Esophagus squamous epithelium (tissue), 5 donors: Measurements from ENCODE around the gene GPR183. TPM values are rescaled to one million over a fixed set of nuclear protein-coding genes. Genes with fewer than 3 reads are reported as not detected.
A peak's percentile ranks its signal among the peaks of the same experiment; 100 is the strongest.

ENCODE experiments used
- DNase-seq: peaks from one replicate; lab custom pipeline; 2025; lab: John Stamatoyannopoulos, UW
- H3K27ac ChIP-seq, 4 donors: fragments of 200-600 bp; sonication (generic); one replicate each; pipeline ENCODE4 v1.5.1; 2016 to 2019; ENCODE audit warnings: mild to moderate bottlenecking in 1 of 4
- H3K27me3 ChIP-seq, 4 donors: fragments of 200-600 bp; sonication (generic); 1 replicate in 3 of 4; 2 replicates in 1 of 4; pipeline versions ENCODE4 v1.5.1 to v1.6.0; 2017 to 2021; ENCODE audit warnings: antibody characterized with exemption in 1 of 4
- H3K36me3 ChIP-seq, 3 donors: fragments of 200-600 bp; sonication (generic); one replicate each; pipeline ENCODE4 v1.5.1; 2016 to 2019
- H3K4me1 ChIP-seq, 3 donors: fragments of 200-600 bp; sonication (generic); one replicate each; pipeline ENCODE4 v1.5.1; 2017 to 2019
- H3K4me3 ChIP-seq, 4 donors: fragments of 200-600 bp; sonication (generic); 1 replicate in 3 of 4; 2 replicates in 1 of 4; pipeline ENCODE4 v1.5.1; 2016 to 2019; ENCODE audit warnings: mild to moderate bottlenecking in 2 of 4, moderate library complexity in 1 of 4
- H3K9me3 ChIP-seq, 3 donors: fragments of 200-600 bp; sonication (generic); one replicate each; pipeline ENCODE4 v1.5.1; 2016 to 2019
- POLR2A ChIP-seq, 4 donors: fragments of 450-650 bp; IDR thresholded peaks; one replicate each; pipeline ENCODE4 v1.6.1; 2017; ENCODE audit warnings: antibody characterized with exemption in 4 of 4, mild to moderate bottlenecking in 4 of 4, moderate library complexity in 3 of 4
- WGBS, 2 donors: methylation state at CpG; one replicate each; pipeline ENCODE4 v1.1.5; 2018; 5-methylcytosine and 5-hydroxymethylcytosine counted together
- intact Hi-C: fragments of 100-400 bp; cut with DNase I; formaldehyde crosslinking; loops from one replicate; pipeline ENCODE4 v1.15.0; 2022
- total RNA-seq, 4 donors: library from RNA; depleted of rRNA; stranded (reverse); fragments of >200 nt; gene quantifications; one replicate each; pipeline ENCODE4 v1.1.0, GENCODE V29; 2016
- TF ChIP-seq, protein P1 (sequence below), 6 experiments: fragments of 450-650 bp in 4 of 6; fragments of 200-600 bp in 2 of 6; sonication (generic) in 2 of 6; IDR thresholded peaks; one replicate each; pipeline ENCODE4 v1.5.1; 2016 to 2019; ENCODE audit warnings: antibody characterized with exemption in 6 of 6, mild to moderate bottlenecking in 4 of 6, moderate library complexity in 4 of 6
- donor health status: DM: yes; HTN: yes; CAD: no.

Gene GPR183
- total RNA-seq, 4 donors from 2014 or later, result 0.53 to 9.5 (median 3.2) TPM

DNA sequence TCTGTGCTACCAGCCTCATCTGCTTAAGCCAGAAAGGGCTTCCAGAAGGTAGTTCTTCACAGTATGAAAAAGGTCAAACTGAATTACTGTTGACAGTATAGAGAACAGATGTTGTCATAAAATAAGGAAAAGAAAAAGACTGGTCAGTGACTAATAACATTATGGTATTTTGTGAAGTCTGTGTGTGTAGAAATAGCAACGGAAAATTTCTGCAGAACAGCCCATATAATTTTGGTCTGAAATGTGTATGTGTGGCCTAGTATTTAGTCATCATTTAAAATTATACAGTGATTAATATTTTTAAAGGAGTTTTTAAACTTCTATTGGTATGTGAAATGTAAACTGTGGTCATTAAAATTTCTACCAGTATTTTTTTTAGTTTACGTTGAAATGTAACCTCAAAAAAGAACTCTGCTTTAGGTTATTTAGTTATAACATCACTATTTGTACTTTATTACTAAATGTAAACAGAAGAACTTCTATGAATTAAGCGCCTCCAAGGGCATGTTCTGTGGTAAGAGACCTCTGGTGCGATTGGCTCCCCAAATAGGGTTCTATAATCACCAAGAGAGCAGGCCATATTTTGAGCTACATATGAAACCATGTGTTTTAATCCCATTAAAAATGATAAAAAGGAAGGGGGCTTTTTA is 3.3 kb upstream of the GPR183 start:
- Histone ChIP-seq H3K27ac (peak overlapping the region in 3 of 4 donors; percentile 14 to 84 (median 64)), H3K27me3 (no peaks in the 10 kb centered on the region), H3K4me1 (peaks cover 10 to 66% (median 16%) of the 10 kb centered on the region in 3 donors), H3K9me3 (no peaks in the 10 kb centered on the region), H3K4me3 (no peak overlapping the region), H3K36me3 (peaks cover 0 to 22% (median 0%) of the 10 kb centered on the region in 3 donors)
- 53 to 71% methylated on average over 4 of the region's 4 CpGs for WGBS, 2 donors
- TF ChIP-seq POLR2A (IDR thresholded peaks at IDR 0.05), result no peak
- TF ChIP-seq, protein P1, sequence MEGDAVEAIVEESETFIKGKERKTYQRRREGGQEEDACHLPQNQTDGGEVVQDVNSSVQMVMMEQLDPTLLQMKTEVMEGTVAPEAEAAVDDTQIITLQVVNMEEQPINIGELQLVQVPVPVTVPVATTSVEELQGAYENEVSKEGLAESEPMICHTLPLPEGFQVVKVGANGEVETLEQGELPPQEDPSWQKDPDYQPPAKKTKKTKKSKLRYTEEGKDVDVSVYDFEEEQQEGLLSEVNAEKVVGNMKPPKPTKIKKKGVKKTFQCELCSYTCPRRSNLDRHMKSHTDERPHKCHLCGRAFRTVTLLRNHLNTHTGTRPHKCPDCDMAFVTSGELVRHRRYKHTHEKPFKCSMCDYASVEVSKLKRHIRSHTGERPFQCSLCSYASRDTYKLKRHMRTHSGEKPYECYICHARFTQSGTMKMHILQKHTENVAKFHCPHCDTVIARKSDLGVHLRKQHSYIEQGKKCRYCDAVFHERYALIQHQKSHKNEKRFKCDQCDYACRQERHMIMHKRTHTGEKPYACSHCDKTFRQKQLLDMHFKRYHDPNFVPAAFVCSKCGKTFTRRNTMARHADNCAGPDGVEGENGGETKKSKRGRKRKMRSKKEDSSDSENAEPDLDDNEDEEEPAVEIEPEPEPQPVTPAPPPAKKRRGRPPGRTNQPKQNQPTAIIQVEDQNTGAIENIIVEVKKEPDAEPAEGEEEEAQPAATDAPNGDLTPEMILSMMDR (IDR thresholded peaks at IDR 0.05), result no peak
- intact Hi-C loops, result no loop called here
- no peak for DNase-seq

DNA sequence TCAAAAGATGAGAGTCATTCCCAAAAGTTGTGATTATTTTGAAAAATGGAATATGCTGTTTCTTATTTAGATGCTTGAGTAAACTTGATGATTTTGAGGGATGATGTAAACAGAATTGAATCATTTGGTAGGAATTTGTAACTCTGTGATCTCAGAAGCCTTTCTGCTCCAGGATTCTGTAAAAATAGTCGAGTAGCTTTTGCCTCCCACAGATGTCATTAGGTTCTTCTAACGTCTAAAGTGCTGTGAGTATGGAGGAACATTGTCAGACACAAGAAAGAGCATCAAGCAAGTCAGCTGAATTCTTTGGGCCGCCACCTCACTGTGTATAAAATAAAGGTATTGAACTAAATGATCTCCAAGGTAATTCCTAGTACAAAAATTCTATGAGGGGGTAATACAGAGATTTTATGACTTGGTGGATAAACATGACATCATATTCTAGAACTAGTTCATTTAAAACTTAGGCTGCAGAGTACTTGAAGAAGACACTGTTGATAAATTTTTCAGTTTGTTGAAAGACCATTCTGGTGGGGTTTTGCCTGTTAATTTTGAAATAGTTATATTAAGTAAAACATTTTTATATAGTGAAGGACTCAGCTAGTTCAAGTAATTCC is 1.4 kb upstream of the GPR183 start:
- TF ChIP-seq POLR2A (IDR thresholded peaks at IDR 0.05), result no peak
- TF ChIP-seq, protein P1 (IDR thresholded peaks at IDR 0.05), result no peak
- Histone ChIP-seq H3K36me3 (peaks cover 0 to 17% (median 0%) of the 10 kb centered on the region in 3 donors), H3K4me1 (peaks cover 10 to 65% (median 16%) of the 10 kb centered on the region in 3 donors), H3K27me3 (no peaks in the 10 kb centered on the region), H3K4me3 (no peak overlapping the region), H3K27ac (peak overlapping the region; percentile 55 to 88 (median 76)), H3K9me3 (no peaks in the 10 kb centered on the region)
- DNase-seq, result no peak
- WGBS, 2 donors, result 68 to 70% methylated on average over 3 of the region's 3 CpGs
- intact Hi-C loops, result no loop called here

DNA sequence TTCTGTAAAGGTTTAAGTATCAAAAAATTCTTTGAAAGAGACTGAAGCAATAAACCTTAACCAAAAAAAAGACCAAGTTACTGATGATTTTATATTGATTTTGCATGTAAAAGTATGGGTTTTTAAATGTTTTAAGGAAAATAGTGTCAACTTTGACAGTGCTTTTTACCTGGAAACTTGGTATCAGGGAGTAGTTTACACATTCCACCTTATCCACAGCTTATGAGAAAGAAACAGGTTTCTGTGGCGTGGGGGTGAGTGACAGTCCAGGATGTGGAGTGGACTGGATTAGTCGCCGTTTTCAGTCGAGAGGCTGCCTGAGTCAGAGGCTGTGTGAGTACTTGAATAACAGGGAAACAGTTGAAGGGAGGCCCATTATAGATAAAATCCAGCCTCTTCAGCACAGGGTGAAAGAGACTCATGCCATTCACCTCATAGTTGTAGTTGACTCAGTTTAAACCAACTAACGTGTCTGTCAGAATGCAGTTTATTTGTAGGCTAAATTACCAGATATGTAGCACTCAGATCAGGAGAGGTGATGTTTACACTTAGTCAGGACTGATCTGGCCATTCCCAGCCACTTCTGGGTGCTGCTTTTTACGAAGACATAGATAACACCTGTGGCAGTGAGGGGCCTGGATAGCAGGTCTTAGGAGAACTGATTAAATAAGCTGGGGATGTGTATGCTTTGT is 595 bp upstream of the GPR183 start:
- no peaks in the 10 kb centered on the region for H3K27me3 ChIP-seq
- WGBS, 2 donors, result 35 to 41% methylated on average over 6 of the region's 6 CpGs
- TF ChIP-seq POLR2A (IDR thresholded peaks at IDR 0.05), result no peak
- TF ChIP-seq, protein P1 (IDR thresholded peaks at IDR 0.05), result no peak
- H3K4me1 ChIP-seq, result peaks cover 10 to 57% (median 13%) of the 10 kb centered on the region in 3 donors
- no peak overlapping the region for H3K4me3 ChIP-seq
- peaks cover 0 to 24% (median 0%) of the 10 kb centered on the region in 3 donors for H3K36me3 ChIP-seq
- H3K9me3 ChIP-seq, result no peaks in the 10 kb centered on the region
- H3K27ac ChIP-seq, result peak overlapping the region; percentile 55 to 88 (median 76)
- intact Hi-C loops, result no loop called here
- no peak for DNase-seq

DNA sequence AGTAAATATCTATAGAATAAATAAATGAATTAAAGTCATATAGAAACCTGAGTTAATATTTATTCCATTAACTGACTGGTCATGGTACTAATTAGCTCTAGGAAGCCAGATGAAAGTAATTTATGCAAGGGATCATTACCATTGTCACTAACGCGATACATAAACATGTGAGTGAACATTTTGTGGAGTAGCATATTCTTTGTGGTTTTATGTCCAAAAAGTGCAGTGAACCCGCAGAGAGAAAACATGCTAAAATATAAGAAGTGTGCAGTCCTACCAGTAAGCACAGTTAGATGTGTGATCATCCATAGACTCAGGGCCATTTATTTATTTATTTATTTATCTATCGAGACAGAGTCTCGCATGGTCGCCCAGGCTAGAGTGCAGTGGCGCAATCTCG is 1.6 kb downstream of the GPR183 start:
- H3K9me3 ChIP-seq, result no peaks in the 10 kb centered on the region
- no peak for TF ChIP-seq POLR2A (IDR thresholded peaks at IDR 0.05)
- TF ChIP-seq, protein P1 (IDR thresholded peaks at IDR 0.05), result no peak
- H3K36me3 ChIP-seq, result peaks cover 0 to 25% (median 0%) of the 10 kb centered on the region in 3 donors
- peaks cover 0 to 43% (median 9%) of the 10 kb centered on the region in 3 donors for H3K4me1 ChIP-seq
- 74 to 90% methylated on average over 8 of the region's 8 CpGs for WGBS, 2 donors
- H3K27ac ChIP-seq, result peak overlapping the region; percentile 35 to 77 (median 76)
- H3K27me3 ChIP-seq, result no peaks in the 10 kb centered on the region
- intact Hi-C loops, result no loop called here
- no peak for DNase-seq
- peak overlapping the region in 3 of 4 donors; percentile 25 to 49 (median 32) for H3K4me3 ChIP-seq
